GM12878 (cell line): ENCODE results near the gene FUT8. TPM values are rescaled to one million over a fixed set of nuclear protein-coding genes. Genes with fewer than 3 reads are reported as not detected.

ENCODE experiments used
- ATAC-seq: fragments of 200-7000 bp; cut with Tn5 transposase; 3 replicates; pipeline ENCODE4 v1.9.1; 2020; ENCODE audit warnings: mild to moderate bottlenecking, moderate library complexity
- BruUV-seq: library from RNA; stranded (reverse); fragments of 400-500 nt; replicated peaks from 2 replicates; lab custom pipeline; 2021; lab: Mats Ljungman, UMichigan
- CTCF ChIA-PET: fragments of 300-600 bp; sonication (Branson Sonifier 250); formaldehyde crosslinking; extraction: SDS; loops from one replicate; lab custom pipeline; 2021; ENCODE audit warnings: inconsistent platforms; lab: Yijun Ruan, JAX
- POLR2A ChIA-PET: fragments of 350-600 bp; formaldehyde crosslinking; extraction: SDS; loops from one replicate; lab custom pipeline; 2021; ENCODE audit warnings: inconsistent platforms; lab: Charles Lee
- RAD21 ChIA-PET: fragments of 300-600 bp; sonication (Branson Sonifier 250); formaldehyde crosslinking; loops from one replicate; lab custom pipeline; 2023; ENCODE audit warnings: antibody characterized with exemption; ENCODE audit not compliant: unreplicated experiment; lab: Charles Lee
- SMC1A ChIA-PET: fragments of 300-600 bp; sonication (Branson Sonifier 250); formaldehyde crosslinking; loops from one replicate; lab custom pipeline; 2023; ENCODE audit not compliant: unreplicated experiment, uncharacterized antibody; lab: Charles Lee
- DNase-seq: peaks from one replicate; pipeline ENCODE4 v3.0.0-alpha.2; 2011; ENCODE audit warnings: low read depth, low spot score
- FAIRE-seq: peaks from 3 replicates; lab custom pipeline; 2011; peaks lifted over from hg19 to GRCh38; lab: Jason Lieb, UNC
- H2AFZ ChIP-seq: 2 replicates; pipeline ENCODE4 v1.6.0; 2011; ENCODE audit warnings: low read depth, low read length, control low read depth; ENCODE audit not compliant: control insufficient read depth
- H3K27ac ChIP-seq: 2 replicates; pipeline ENCODE4 v1.5.1; 2011; ENCODE audit warnings: control low read depth; ENCODE audit not compliant: control insufficient read depth, insufficient read depth
- H3K27me3 ChIP-seq, 2 experiments: replicated peaks in 1 of 2; 2 replicates each; pipeline versions ENCODE4 v1.6.0 to v1.6.1; 2011; ENCODE audit warnings: low read length in 1 of 2; ENCODE audit not compliant: control insufficient read depth in 2 of 2, insufficient read depth in 2 of 2
- H3K36me3 ChIP-seq, 2 experiments: 2 replicates each; pipeline ENCODE4 v1.5.1; 2011; ENCODE audit warnings: low read length in 1 of 2; ENCODE audit not compliant: control insufficient read depth in 2 of 2, insufficient read depth in 2 of 2
- H3K4me1 ChIP-seq: 2 replicates; pipeline ENCODE4 v1.6.1; 2011; ENCODE audit warnings: mild to moderate bottlenecking, low read length, moderate library complexity, mixed read lengths; ENCODE audit not compliant: control insufficient read depth, insufficient read depth
- H3K4me2 ChIP-seq: 2 replicates; pipeline ENCODE4 v1.6.0; 2011; ENCODE audit warnings: control low read depth; ENCODE audit not compliant: control insufficient read depth, insufficient read depth
- H3K4me3 ChIP-seq: fragments of 200-600 bp; sonication (generic); 2 replicates; pipeline ENCODE4 v1.5.1; 2016
- H3K79me2 ChIP-seq: 2 replicates; pipeline ENCODE4 v1.6.0; 2011; ENCODE audit warnings: low read length; ENCODE audit not compliant: control insufficient read depth, insufficient read depth
- H3K9ac ChIP-seq: 2 replicates; pipeline ENCODE4 v1.8.0; 2011; ENCODE audit warnings: low read length, control low read depth, mixed read lengths; ENCODE audit not compliant: control insufficient read depth, insufficient read depth
- H3K9me3 ChIP-seq: replicated peaks from 3 replicates; pipeline ENCODE4 v1.5.1; 2011; ENCODE audit warnings: mild to moderate bottlenecking, low read length; ENCODE audit not compliant: control insufficient read depth, insufficient read depth
- H4K20me1 ChIP-seq: 2 replicates; pipeline ENCODE4 v1.6.0; 2011; ENCODE audit not compliant: control insufficient read depth, insufficient read depth
- ATF7 ChIP-seq: fragments of 450-650 bp; IDR thresholded peaks from 2 replicates; pipeline ENCODE4 v1.6.1; 2016; ENCODE audit warnings: low read depth, mild to moderate bottlenecking
- EP300 ChIP-seq, 2 experiments: fragments of 150-350 bp in 1 of 2; IDR thresholded peaks; 2 replicates each; pipeline ENCODE4 v1.6.1; 2011 to 2012; ENCODE audit warnings: low read depth in 2 of 2, low read length in 2 of 2, borderline replicate concordance in 1 of 2, improper control_type of control experiment in 1 of 2, inconsistent platforms in 1 of 2; ENCODE audit not compliant: control insufficient read depth in 1 of 2
- ESRRA ChIP-seq: IDR thresholded peaks from 2 replicates; pipeline ENCODE4 v1.6.1; 2012; ENCODE audit warnings: mild to moderate bottlenecking, low read length, improper control_type of control experiment
- JUNB ChIP-seq: IDR thresholded peaks from 2 replicates; pipeline ENCODE4 v1.6.1; 2016; ENCODE audit warnings: antibody characterized with exemption, mild to moderate bottlenecking
- NBN ChIP-seq: fragments of 450-650 bp; IDR thresholded peaks from 2 replicates; pipeline ENCODE4 v1.6.1; 2016
- NR2C2 ChIP-seq: IDR thresholded peaks from 2 replicates; pipeline ENCODE4 v1.6.1; 2011; ENCODE audit warnings: borderline replicate concordance, low read depth; ENCODE audit not compliant: control insufficient read depth, insufficient read length
- PAX5 ChIP-seq: IDR thresholded peaks from 2 replicates; pipeline ENCODE4 v1.6.1; 2011; ENCODE audit warnings: low read depth, low read length, borderline replicate concordance
- RFX5 ChIP-seq: IDR thresholded peaks from 2 replicates; pipeline ENCODE4 v1.6.1; 2011; ENCODE audit warnings: low read depth, low read length, improper control_type of control experiment
- SMC3 ChIP-seq: IDR thresholded peaks from 2 replicates; pipeline ENCODE4 v1.6.1; 2011; ENCODE audit warnings: low read length, improper control_type of control experiment, borderline replicate concordance
- SRF ChIP-seq, 2 experiments: IDR thresholded peaks; 2 replicates each; pipeline ENCODE4 v1.6.1; 2011; ENCODE audit warnings: low read depth in 2 of 2, low read length in 2 of 2, mild to moderate bottlenecking in 1 of 2, moderate library complexity in 1 of 2
- STAT1 ChIP-seq: fragments of 450-650 bp; conservative IDR thresholded peaks from 2 replicates; pipeline ENCODE4 v1.6.1; 2014; ENCODE audit warnings: antibody characterized with exemption, mild to moderate bottlenecking
- STAT3 ChIP-seq: IDR thresholded peaks from 2 replicates; pipeline ENCODE4 v1.6.1; 2011; ENCODE audit warnings: low read depth, low read length, improper control_type of control experiment
- SUZ12 ChIP-seq: fragments of 200-600 bp; sonication (generic); IDR thresholded peaks from one replicate; pipeline ENCODE4 v1.6.1; 2018; ENCODE audit warnings: antibody characterized with exemption, mild to moderate bottlenecking; ENCODE audit not compliant: unreplicated experiment
- ZBTB40 ChIP-seq: fragments of 450-650 bp; IDR thresholded peaks from 2 replicates; pipeline ENCODE4 v1.6.1; 2016; ENCODE audit warnings: mild to moderate bottlenecking, moderate library complexity, borderline replicate concordance
- ZNF217 ChIP-seq: fragments of 450-650 bp; IDR thresholded peaks from 2 replicates; pipeline ENCODE4 v1.6.1; 2017; ENCODE audit warnings: antibody characterized with exemption, mild to moderate bottlenecking
- ZNF274 ChIP-seq: IDR thresholded peaks from one replicate; pipeline ENCODE4 v1.8.0; 2011; ENCODE audit not compliant: insufficient read length, insufficient read depth
- WGBS: methylation state at CpG from one replicate; pipeline ENCODE4 v1.1.6; 2016; ENCODE audit warnings: low lambda C conversion rate; ENCODE audit not compliant: insufficient replicate concordance, insufficient coverage; ENCODE audit errors: missing lambda C conversion rate; 5-methylcytosine and 5-hydroxymethylcytosine counted together
- in situ Hi-C: fragments of 300-500 bp; cut with MboI; formaldehyde crosslinking; loops from 9 replicates; pipeline ENCODE4 v1.14.3; 2018; ENCODE audit warnings: mixed read lengths
- intact Hi-C: fragments of 100-400 bp; cut with micrococcal nuclease; formaldehyde crosslinking; loops from one replicate; pipeline ENCODE4 v1.14.2; 2022; ENCODE audit not compliant: unreplicated experiment
- polyA plus RNA-seq, 11 experiments: library from polyadenylated mRNA; depleted of rRNA in 4 of 11; unstranded in 6 of 11; stranded (reverse) in 5 of 11; fragments of >200 nt; fragmentation: Nextera tagmentation in 4 of 11; fragmentation: Illumina TruSeq in 1 of 11; extraction: Ambion mirVana in 4 of 11; extraction: Trizol in 1 of 11; gene quantifications; 1 replicate in 1 of 11; 2 replicates in 10 of 11; pipeline versions ENCODE4 v1.2.1 to v1.2.3, GENCODE V29; 2011 to 2016; ENCODE audit warnings: inconsistent platforms in 2 of 11, missing spikeins in 2 of 11, low read depth in 1 of 11
- total RNA-seq, 4 experiments: library from RNA; depleted of rRNA in 3 of 4; stranded (reverse); fragments of >200 nt in 3 of 4; fragmentation: Illumina TruSeq in 1 of 4; extraction: Trizol in 1 of 4; gene quantifications; 2 replicates each; pipeline versions ENCODE4 v1.2.1 to v1.2.3, GENCODE V29; 2013 to 2021

Gene FUT8
- total and polyA plus RNA-seq, 10 of the 15 experiments (the other 5 are each of a cell fraction or from before 2014, with no cell fraction given), result 21.3 to 106 (median 66.3) TPM

GRCh38 chr14:65783576-65783975, 371.0 kb downstream of the FUT8 start:
- intact Hi-C loops, result no loop called here
- H3K4me1 ChIP-seq, result no peaks in the 10 kb centered on the region
- ATAC-seq (no peak), DNase-seq (no peak), FAIRE-seq (no peak)
- ChIA-PET SMC1A (no interaction called here), CTCF (interaction anchor here (4.7 kb wide), 1 partner anchor 368 kb away, joined by 35 read pairs; no protein-coding TSS in a partner anchor), RAD21 (no interaction called here), POLR2A (interaction anchor here (0.6 kb wide), 1 partner anchor 12 kb away, joined by 4 read pairs; no protein-coding TSS in a partner anchor)
- in situ Hi-C loops, result no loop called here
- TF ChIP-seq ATF7 (no peak), ZNF274 (no peak), EP300 (IDR thresholded peaks at IDR 0.05; ENCODE audit: borderline replicate concordance in 1 of 2, control insufficient read depth in 1 of 2, low read depth in 2 of 2, low read length in 2 of 2) (no peak), RFX5 (no peak), NBN (no peak)
- 0% methylated on average over 1 of the region's 1 CpG for WGBS
- H3K9ac ChIP-seq, result no peak overlapping the region
- H2AFZ ChIP-seq, result no peak overlapping the region
- no TSS peak for BruUV-seq
- H3K4me3 ChIP-seq, result no peak overlapping the region
- H3K27ac ChIP-seq, result no peak overlapping the region
- H3K79me2 ChIP-seq, result no peaks in the 10 kb centered on the region
- H3K27me3 ChIP-seq, result no peaks in the 10 kb centered on the region; a peak in 2 of 4 replicates
- H3K4me2 ChIP-seq, result no peak overlapping the region
- H4K20me1 ChIP-seq, result no peaks in the 10 kb centered on the region
- no peaks in the 10 kb centered on the region for H3K36me3 ChIP-seq
- H3K9me3 ChIP-seq, result no peaks in the 10 kb centered on the region

GRCh38 chr14:65784574-65784973, 372.0 kb downstream of the FUT8 start:
- FAIRE-seq, result no peak
- POLR2A ChIA-PET, result no interaction called here
- no peaks in the 10 kb centered on the region for H3K9me3 ChIP-seq
- WGBS, result 19% methylated on average over 2 of the region's 2 CpGs
- no peak overlapping the region for H3K9ac ChIP-seq
- SMC1A ChIA-PET, result interaction anchor here (0.6 kb wide), 1 partner anchor 615 kb away, joined by 3 read pairs; no protein-coding TSS in a partner anchor
- H3K4me2 ChIP-seq, result no peak overlapping the region
- in situ Hi-C loops (no loop called here), intact Hi-C loops (no loop called here)
- no peak for ATAC-seq
- BruUV-seq, result no TSS peak
- no peaks in the 10 kb centered on the region for H4K20me1 ChIP-seq
- no peak overlapping the region for H3K27ac ChIP-seq
- RAD21 ChIA-PET, result interaction anchor here (1.7 kb wide), 1 partner anchor 369 kb away, joined by 5 read pairs; no protein-coding TSS in a partner anchor
- no peaks in the 10 kb centered on the region; a peak in 1 of 4 replicates for H3K27me3 ChIP-seq
- no peak overlapping the region for H2AFZ ChIP-seq
- CTCF ChIA-PET, result interaction anchor here (0.6 to 0.7 kb wide), 3 partner anchors 41 to 621 kb away, joined by 3 read pairs; no protein-coding TSS in a partner anchor
- H3K4me3 ChIP-seq, result no peak overlapping the region
- no peaks in the 10 kb centered on the region for H3K4me1 ChIP-seq
- H3K79me2 ChIP-seq, result no peaks in the 10 kb centered on the region
- no peak for DNase-seq
- no peaks in the 10 kb centered on the region for H3K36me3 ChIP-seq
- TF ChIP-seq ZBTB40 (no peak), ZNF217 (no peak), SMC3 (no peak), STAT3 (no peak), SUZ12 (no peak), PAX5 (no peak), NR2C2 (no peak), NBN (no peak), JUNB (no peak), SRF (IDR thresholded peaks at IDR 0.05; ENCODE audit: low read depth in 2 of 2, low read length in 2 of 2) (no peak), ESRRA (no peak), STAT1 (no peak)
